Kidney epithelial cell (primary cell): ENCODE data around the gene TSPAN11. TPM values are rescaled to one million over a fixed set of nuclear protein-coding genes. Genes with fewer than 3 reads are reported as not detected.

Experiments used
- DNase-seq: peaks from one replicate; pipeline ENCODE4 v3.0.0-alpha.2; 2010; ENCODE audit warnings: low read depth
- H3K27me3 ChIP-seq: 2 replicates; pipeline ENCODE4 v1.6.0; 2011; ENCODE audit warnings: low read length; ENCODE audit not compliant: control insufficient read depth, insufficient read depth
- H3K36me3 ChIP-seq: 2 replicates; pipeline ENCODE4 v1.5.1; 2011; ENCODE audit warnings: low read length; ENCODE audit not compliant: control insufficient read depth, insufficient read depth
- H3K4me3 ChIP-seq: 2 replicates; pipeline ENCODE4 v1.5.1; 2011; ENCODE audit warnings: low read depth, mild to moderate bottlenecking, control low read depth, low read length
- total RNA-seq: library from RNA; depleted of rRNA; stranded (reverse); fragments of >200 nt; gene quantifications from 2 replicates; pipeline ENCODE4 v1.2.3, GENCODE V29; 2015
- TF ChIP-seq, protein P1 (sequence below): IDR thresholded peaks from 2 replicates; pipeline ENCODE4 v1.5.1; 2011; ENCODE audit warnings: mild to moderate bottlenecking, moderate library complexity, low read length, control low read depth, inconsistent platforms; ENCODE audit not compliant: insufficient read depth, poor library complexity, severe bottlenecking

TSPAN11 gene
- total RNA-seq, 1 donor from 2014 or later = 5.2 TPM

DNA sequence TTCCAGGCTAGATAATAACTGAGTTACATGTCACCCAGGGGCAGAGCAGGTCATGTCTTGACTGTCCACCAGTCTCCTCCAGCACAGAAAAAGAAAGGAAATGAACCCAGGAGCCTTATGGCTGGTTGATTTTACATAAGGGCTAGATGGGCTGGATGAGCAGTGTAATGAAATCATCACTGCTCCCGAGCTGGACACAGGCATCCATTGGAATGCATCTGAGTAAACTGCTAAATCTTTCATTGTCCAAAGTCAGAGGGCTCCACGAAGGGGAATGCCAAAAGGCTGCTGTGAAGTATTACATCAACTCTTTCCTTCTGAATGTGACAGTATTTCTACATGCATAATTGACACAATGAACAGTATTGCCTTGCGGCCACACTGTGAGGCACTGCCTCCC, 30.1 kb upstream of the TSPAN11 start:
- H3K4me3 ChIP-seq = no peak overlapping the region

DNA sequence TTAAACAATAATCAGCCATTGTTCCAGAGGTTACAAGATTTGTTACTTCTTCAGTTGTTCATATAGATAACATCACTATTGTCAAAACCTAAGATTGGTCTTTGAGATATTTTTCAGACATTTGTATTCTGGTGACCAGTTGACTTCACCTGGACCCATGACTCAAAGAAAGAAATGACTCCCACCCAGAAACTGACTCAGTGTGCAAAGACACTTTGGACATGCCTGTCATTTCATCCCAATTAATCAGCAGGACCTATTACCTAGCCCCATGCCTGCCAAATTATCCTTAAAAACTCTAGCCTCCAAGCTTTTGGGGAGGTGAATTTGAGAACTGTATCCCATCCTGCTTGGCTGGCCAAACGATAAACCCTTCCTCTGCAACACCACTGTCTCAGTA, 27.7 kb upstream of the TSPAN11 start:
- Histone ChIP-seq H3K27me3 (no peaks in the 10 kb centered on the region), H3K4me3 (no peak overlapping the region), H3K36me3 (no peaks in the 10 kb centered on the region)
- TF ChIP-seq, protein P1, sequence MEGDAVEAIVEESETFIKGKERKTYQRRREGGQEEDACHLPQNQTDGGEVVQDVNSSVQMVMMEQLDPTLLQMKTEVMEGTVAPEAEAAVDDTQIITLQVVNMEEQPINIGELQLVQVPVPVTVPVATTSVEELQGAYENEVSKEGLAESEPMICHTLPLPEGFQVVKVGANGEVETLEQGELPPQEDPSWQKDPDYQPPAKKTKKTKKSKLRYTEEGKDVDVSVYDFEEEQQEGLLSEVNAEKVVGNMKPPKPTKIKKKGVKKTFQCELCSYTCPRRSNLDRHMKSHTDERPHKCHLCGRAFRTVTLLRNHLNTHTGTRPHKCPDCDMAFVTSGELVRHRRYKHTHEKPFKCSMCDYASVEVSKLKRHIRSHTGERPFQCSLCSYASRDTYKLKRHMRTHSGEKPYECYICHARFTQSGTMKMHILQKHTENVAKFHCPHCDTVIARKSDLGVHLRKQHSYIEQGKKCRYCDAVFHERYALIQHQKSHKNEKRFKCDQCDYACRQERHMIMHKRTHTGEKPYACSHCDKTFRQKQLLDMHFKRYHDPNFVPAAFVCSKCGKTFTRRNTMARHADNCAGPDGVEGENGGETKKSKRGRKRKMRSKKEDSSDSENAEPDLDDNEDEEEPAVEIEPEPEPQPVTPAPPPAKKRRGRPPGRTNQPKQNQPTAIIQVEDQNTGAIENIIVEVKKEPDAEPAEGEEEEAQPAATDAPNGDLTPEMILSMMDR = no peak
- no peak for DNase-seq

More for the DNA sequence above, 30.1 kb upstream of the TSPAN11 start:
- Histone ChIP-seq H3K27me3 (no peaks in the 10 kb centered on the region), H3K36me3 (no peaks in the 10 kb centered on the region)
- no peak for DNase-seq
- TF ChIP-seq, protein P1 = no peak

DNA sequence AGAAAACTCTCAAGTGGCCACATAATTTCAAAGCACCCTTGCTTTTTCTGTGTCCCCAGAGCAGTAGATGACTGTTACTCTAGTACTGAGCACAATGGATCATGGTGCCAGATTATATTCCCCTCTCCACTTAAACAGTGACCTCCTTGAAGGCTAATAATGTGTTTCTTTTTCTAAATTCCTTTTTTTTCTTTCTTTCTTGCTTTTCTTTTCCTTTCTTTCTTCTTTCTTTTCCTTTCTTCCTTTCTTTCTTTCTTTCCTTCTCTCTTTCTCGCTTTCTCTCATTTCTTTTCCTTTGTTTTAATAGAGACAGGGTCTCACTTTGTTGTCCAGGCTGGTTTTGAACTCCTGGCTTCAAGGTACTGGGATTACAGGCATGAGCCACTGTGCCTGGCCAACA, 26.2 kb upstream of the TSPAN11 start:
- no peak overlapping the region for H3K4me3 ChIP-seq
- TF ChIP-seq, protein P1 = no peak
- DNase-seq = no peak
- no peaks in the 10 kb centered on the region for H3K36me3 ChIP-seq
- H3K27me3 ChIP-seq = no peaks in the 10 kb centered on the region

DNA sequence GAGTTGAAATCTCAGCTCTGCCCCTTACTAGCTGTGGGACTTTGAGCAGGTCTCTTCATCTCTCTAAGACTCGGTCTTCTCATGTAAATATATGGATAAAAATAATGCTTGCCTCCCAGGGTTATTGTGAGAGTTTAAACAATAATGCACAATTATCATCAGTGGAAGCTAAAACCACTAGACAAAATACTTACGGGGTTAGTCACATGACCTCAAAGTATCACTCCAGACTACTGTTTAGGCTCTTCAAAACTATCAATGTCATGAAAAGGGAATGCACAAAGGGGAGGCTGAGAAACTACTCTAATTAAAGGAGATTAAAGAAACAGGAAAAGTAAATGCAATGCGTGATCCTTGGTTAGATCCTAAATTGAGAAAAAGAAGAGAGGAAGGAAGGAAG, 24.5 kb upstream of the TSPAN11 start:
- no peaks in the 10 kb centered on the region for H3K36me3 ChIP-seq
- no peak for DNase-seq
- TF ChIP-seq, protein P1 = no peak
- no peak overlapping the region for H3K4me3 ChIP-seq
- no peaks in the 10 kb centered on the region for H3K27me3 ChIP-seq

DNA sequence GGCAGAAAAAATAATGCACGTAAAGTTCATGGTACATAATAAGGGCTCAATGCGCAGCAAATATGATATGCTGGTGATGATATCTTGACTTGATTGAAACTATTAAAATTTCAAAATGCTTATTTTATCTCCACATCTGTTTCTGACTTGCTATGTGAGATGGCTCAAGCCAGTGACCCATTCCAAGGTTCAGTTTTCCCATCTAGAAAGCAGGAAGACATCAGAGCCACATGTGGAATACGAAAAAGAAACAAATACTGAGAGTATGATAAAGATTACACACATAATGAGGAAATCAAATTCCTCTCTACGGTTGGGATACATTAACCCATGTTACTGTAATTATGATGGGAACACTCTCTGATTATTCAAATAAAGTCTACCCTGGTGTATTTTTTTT, 24.0 kb upstream of the TSPAN11 start:
- no peak for DNase-seq
- H3K4me3 ChIP-seq = no peak overlapping the region
- TF ChIP-seq, protein P1 = no peak
- no peaks in the 10 kb centered on the region for H3K27me3 ChIP-seq
- H3K36me3 ChIP-seq = no peaks in the 10 kb centered on the region

DNA sequence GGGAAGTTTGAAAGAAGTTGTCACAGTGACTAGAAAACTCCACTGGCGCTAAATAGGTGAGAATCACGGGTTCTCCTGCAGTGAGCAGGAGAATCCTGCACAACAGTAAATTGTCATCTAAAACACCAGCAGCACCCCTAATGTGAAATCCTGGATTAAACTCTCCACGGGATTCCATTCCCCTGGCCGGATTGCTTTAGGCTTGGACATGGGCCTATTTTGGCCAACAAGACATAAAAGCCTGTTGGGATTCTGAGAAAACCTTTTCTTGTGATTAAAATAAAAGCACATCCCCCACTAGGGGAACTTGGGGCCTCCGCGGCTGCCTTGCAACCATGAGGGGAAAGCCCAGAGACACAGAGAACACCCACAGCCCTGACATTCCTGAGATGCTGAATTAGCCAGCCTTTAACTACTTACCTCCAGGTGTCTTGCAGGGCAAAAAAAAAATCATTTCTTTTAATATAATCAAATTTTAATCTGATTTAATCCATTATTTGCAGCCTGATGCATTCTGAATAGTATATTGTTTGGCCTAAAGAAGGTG, 21.0 kb upstream of the TSPAN11 start:
- H3K36me3 ChIP-seq = no peaks in the 10 kb centered on the region
- no peaks in the 10 kb centered on the region for H3K27me3 ChIP-seq
- DNase-seq = no peak
- TF ChIP-seq, protein P1 = no peak
- no peak overlapping the region for H3K4me3 ChIP-seq
